ENCODE results near the gene NDRG2. TPM values are rescaled to one million over a fixed set of nuclear protein-coding genes. Genes with fewer than 3 reads are reported as not detected.
A peak's percentile ranks its signal among the peaks of the same experiment; 100 is the strongest.

The NDRG2 gene
- 100 to 1,000 TPM in 9 of 10 donors, 10 to 100 TPM in 1; 98.7 to 223 (median 147) TPM for polyA plus RNA-seq (ENCODE audit: insufficient read length in 10 of 10)
- long read RNA-seq, donor 1, partial matches to known transcripts: 0 of 16 reads
- long read RNA-seq, donor 1, other reads (novel, unspliced or antisense): 5 of 16 reads
- long read RNA-seq, donor 2, partial matches to known transcripts: 0 of 12 reads
- long read RNA-seq, donor 2, other reads (novel, unspliced or antisense): 0 of 12 reads
- long read RNA-seq, donor 3: 0 reads
- long read RNA-seq, donor 4, transcript NDRG2-227 (15 exons, 1,980 nt): major isoform, 6 of 20 reads
- long read RNA-seq, donor 4, partial matches to known transcripts: 0 of 20 reads
- long read RNA-seq, donor 4, other reads (novel, unspliced or antisense): 5 of 20 reads
- long read RNA-seq, donor 5, transcript NDRG2-226 (13 exons, 2,146 nt): major isoform, 6 of 26 reads
- long read RNA-seq, donor 5, transcript NDRG2-227 (15 exons, 1,980 nt): minor isoform, 5 of 26 reads
- long read RNA-seq, donor 5, partial matches to known transcripts: 5 of 26 reads
- long read RNA-seq, donor 5, other reads (novel, unspliced or antisense): 0 of 26 reads
- long read RNA-seq, donor 6, transcript NDRG2-227 (15 exons, 1,980 nt): major isoform, 8 of 24 reads
- long read RNA-seq, donor 6, partial matches to known transcripts: 0 of 24 reads
- long read RNA-seq, donor 6, other reads (novel, unspliced or antisense): 5 of 24 reads
- long read RNA-seq, donor 7, partial matches to known transcripts: 27 of 44 reads
- long read RNA-seq, donor 7, other reads (novel, unspliced or antisense): 0 of 44 reads
- long read RNA-seq, donor 8, partial matches to known transcripts: 72 of 78 reads
- long read RNA-seq, donor 8, other reads (novel, unspliced or antisense): 0 of 78 reads
- long read RNA-seq, donor 9, partial matches to known transcripts: 0 of 1 reads
- long read RNA-seq, donor 9, other reads (novel, unspliced or antisense): 0 of 1 reads

GRCh38 chr14:21024585-21025370, at the start of gene NDRG2:
Gene NDRG2 (minus strand): TSS chr14:21025061. CDS start chr14:21023315, 1,746 bp downstream.
- peak; percentile 69 to 87 (median 70) for DNase-seq

GRCh38 chr14:21073921-21074320, 49.1 kb upstream of the NDRG2 start:
- no peak for DNase-seq

- no peak for DNase-seq
These were observed 48.0 kb upstream of the NDRG2 start for GRCh38 chr14:21072781-21073339.

- DNase-seq: peak; percentile 64 to 82 (median 65)
These were observed 47.2 kb upstream of the NDRG2 start for GRCh38 chr14:21072031-21072473.

GRCh38 chr14:21071225-21072030, 46.6 kb upstream of the NDRG2 start:
- DNase-seq: peak; percentile 94 to 97 (median 95)

GRCh38 chr14:21070610-21071224, 45.9 kb upstream of the NDRG2 start:
- peak; percentile 40 to 88 (median 64) for DNase-seq

- DNase-seq: peak; percentile 68 to 89 (median 78)
These were observed 45.3 kb upstream of the NDRG2 start, which contains the start of gene ARHGEF40 for GRCh38 chr14:21070083-21070609. Gene ARHGEF40 (plus strand): TSS chr14:21070304. CDS start chr14:21070397, 93 bp downstream.

- peak; percentile 47 to 94 (median 86) for DNase-seq
These were observed 44.7 kb upstream of the NDRG2 start for GRCh38 chr14:21069388-21070082.

- peak; percentile 72 to 85 (median 76) for DNase-seq
These were observed 43.9 kb upstream of the NDRG2 start for GRCh38 chr14:21068521-21069387.

GRCh38 chr14:21066882-21067502, 42.1 kb upstream of the NDRG2 start:
- DNase-seq: no peak

GRCh38 chr14:21063479-21063878, 38.6 kb upstream of the NDRG2 start:
- DNase-seq: peak; percentile 44 to 79 (median 60)

GRCh38 chr14:21061347-21061668, 36.4 kb upstream of the NDRG2 start:
- DNase-seq: no peak

- no peak for DNase-seq
These were observed 35.9 kb upstream of the NDRG2 start for GRCh38 chr14:21060614-21061346.

GRCh38 chr14:21059842-21060613, 35.2 kb upstream of the NDRG2 start:
- no peak for DNase-seq

GRCh38 chr14:21058903-21059302, 34.0 kb upstream of the NDRG2 start:
- DNase-seq: no peak
